ENCODE measurements around the gene TMEM38B.
"Not testable (repeated sequence)": the region's sequence is repeated elsewhere in the genome, so short reads cannot be mapped to it uniquely, and the experiment has no call there.

The TMEM38B gene

DNA sequence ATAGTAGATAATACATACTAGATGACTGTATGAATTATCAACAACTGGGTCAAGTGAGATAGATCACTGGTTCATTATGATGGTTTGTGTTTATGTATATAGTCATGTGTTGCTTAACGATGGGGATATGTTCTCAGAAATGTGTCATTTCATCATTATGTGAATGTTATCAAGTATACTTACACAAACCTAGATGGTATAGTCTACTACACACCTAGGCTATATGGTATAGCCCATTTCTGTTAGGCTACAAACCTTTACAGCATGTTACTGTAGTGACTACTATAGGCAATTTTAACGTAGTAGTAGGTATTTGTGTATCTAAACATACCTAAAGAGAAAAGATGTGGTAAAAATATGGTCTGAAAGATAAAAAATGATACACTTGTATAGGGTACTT lies 31.0 kb downstream of the TMEM38B start:
- no peak for DNase-seq

DNA sequence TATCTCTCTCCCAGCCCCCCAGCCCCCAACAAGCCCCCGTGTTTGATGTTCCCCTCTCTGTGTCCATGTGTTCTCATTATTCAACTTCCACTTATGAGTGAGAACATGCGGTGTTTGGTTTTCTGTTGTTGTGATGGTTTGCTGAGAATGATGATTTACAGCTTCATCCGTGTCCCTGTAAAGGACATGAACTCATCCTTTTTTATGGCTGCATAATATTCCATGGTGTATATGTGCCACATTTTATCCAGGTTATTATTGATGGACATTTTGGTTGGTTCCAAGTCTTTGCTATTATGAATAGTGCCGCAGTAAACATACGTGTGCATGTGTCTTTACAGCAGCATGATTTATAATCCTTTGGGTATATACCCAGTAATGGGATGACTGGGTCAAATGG lies 33.9 kb downstream of the TMEM38B start:
- not testable (repeated sequence) for DNase-seq

- DNase-seq, result not testable (repeated sequence)
These were observed 37.1 kb downstream of the TMEM38B start for GRCh38 chr9:105731420-105731819.

DNA sequence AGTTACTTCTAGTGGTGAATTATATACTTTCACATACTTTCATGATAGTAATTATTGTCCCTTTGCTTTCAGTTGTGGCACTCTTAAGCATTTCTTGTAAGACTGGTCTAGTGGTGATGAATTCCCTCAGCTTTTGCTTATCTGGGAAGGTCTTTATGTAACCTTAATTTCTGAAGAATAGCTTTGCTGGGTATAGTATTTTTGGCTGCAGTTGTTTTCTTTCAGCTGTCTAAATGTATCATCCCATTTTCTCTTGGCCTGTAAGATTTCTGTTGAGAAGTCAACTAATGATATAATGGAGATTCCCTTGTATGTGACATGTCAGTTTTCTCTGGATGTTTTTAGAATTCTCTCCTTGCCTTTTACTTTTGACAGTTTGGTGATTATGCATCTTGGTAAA lies 41.0 kb downstream of the TMEM38B start:
- DNase-seq, result no peak

GRCh38 chr9:105737205-105737604 lies 42.9 kb downstream of the TMEM38B start:
- no peak for DNase-seq

DNA sequence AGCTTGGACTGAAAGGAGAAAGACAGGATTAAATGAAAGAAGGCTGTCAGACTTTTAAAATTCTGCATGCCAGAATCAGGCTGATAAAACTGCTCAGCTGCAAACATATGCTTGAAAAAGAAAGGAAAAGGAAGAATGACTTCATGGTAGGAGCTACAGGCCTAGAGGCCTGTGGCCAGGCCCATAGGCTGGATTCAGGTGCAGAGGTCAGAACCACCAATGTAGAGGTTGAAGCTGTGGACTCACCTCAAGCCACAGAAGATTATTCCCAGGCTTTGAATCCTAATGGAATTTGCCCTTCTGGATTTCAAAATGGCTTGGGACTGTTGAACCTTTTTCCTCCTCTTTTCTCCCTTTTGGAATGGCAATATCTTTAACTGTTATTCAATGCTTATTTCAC lies 47.7 kb downstream of the TMEM38B start:
- DNase-seq, result no peak

DNA sequence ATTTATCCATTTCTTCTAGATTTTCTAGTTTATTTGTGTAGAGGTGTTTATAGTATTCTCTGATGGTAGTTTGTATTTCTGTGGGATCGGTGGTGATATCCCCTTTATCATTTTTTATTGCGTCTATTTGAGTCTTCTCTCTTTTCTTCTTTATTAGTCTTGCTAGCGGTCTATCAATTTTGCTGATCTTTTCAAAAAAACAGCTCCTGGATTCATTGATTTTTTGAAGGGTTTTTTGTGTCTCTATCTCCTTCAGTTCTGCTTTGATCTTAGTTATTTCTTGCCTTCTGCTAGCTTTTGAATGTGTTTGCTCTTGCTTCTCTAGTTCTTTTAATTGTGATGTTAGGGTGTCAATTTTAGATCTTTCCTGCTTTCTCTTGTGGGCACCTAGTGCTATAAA lies 53.0 kb downstream of the TMEM38B start:
- not testable (repeated sequence) for DNase-seq

DNA sequence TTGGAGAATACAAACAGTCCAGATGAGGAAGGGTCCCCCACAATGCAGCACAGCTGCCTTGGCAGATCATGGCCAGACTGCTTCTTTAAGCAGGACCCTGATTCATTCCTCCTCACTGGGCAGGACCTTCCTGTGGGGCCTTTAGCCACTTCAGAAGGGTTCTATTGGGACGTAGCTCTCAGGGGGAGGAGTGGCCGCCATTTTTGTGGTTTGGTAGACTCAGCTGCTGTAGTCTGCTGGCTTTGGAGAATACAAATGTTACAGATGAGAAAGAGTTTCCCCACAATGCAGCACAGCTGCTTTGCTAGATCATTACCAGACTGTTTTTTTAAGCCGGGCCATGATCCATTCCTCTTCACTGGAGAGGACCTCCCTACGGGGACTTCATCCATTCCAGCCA lies 57.4 kb downstream of the TMEM38B start:
- DNase-seq, result no peak

GRCh38 chr9:105757496-105758251 lies 63.3 kb downstream of the TMEM38B start:
- no peak for DNase-seq

DNA sequence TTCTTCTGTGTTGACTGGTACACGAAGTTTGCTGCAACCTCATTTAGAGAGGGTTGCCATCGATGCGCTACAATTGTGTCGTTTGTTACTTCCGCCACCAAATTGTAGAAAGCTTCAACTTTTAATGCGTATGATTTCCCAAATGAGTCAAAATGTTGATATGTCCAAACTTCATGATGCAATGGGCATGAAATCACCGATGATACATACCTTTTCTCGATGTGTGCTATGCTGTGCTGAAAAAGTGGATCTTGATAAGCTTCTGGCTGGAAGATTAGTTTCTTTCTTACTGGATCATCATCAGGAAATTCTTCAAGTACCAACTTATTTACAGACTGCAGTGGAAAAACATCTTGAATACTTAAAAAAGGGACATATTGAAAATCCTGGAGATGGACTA lies 65.7 kb downstream of the TMEM38B start:
- no peak for DNase-seq

- not testable (repeated sequence) for DNase-seq
These were observed 88.5 kb downstream of the TMEM38B start for GRCh38 chr9:105782561-105783494.

- DNase-seq, result not testable (repeated sequence)
These were observed 89.1 kb downstream of the TMEM38B start for GRCh38 chr9:105783495-105783872.

- not testable (repeated sequence) for DNase-seq
These were observed 92.5 kb downstream of the TMEM38B start for GRCh38 chr9:105786796-105787195.

- no peak for DNase-seq
These were observed 121.9 kb downstream of the TMEM38B start for GRCh38 chr9:105816202-105816744.

DNA sequence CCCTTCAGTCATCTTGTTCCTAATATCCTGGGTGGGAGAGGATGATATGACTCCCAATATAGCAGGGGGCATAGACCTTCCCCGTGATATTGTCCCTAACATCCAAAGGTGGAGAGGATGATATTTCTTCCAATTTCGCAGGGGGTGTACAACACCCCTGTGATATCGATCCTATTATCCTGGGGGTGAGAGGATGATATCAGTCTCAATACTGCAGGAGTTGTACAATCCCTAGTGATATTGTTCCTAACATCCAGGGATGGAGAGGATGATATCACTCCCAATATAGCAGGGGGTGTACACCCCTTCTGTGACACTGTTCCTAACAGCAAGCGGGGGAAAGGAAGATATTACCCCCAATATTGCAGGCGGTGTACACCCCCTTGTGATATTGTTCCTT lies 122.6 kb downstream of the TMEM38B start:
- no peak for DNase-seq

DNA sequence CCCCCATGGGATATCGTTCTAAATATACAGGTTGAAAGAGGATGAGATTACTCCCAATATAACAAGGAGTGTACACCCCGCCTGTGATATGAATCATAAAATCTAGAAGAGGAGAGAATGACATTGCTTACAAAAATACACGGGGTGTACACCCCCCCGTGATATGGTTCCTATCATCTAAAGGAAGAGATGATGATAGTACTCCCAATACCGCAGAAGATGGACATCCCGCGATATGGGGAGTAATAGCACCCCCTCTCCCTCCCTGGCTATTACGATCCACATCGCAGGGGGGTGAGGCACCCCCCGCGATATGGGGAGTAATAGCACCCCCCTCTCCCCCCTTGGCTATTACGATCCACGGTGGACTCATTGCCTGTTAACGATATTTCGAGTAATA lies 124.6 kb downstream of the TMEM38B start:
- DNase-seq, result no peak

DNA sequence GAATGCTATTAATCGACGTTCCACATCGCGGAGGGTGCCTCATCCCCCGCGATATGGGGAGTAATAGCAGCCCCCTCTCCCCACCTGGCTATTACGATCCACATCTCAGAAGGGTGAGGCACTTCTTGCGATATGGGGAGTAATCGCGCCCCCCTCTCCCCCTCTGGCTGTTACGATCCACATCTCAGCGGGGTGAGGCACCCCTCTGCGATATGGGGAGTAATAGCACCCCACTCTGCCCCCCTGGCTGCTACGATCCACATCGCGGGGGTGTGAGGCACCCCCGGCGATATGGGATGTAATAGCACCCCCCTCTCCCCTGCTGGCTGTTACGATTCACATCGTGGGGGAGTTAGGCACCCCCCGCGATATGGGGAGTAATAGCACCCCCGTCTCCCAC lies 128.5 kb downstream of the TMEM38B start:
- no peak for DNase-seq
